Endothelial cell (in vitro differentiated cells): ENCODE measurements around the gene OGFOD2. TPM values are rescaled to one million over a fixed set of nuclear protein-coding genes. Genes with fewer than 3 reads are reported as not detected.

Experiments
- DNase-seq: peaks from one replicate; pipeline ENCODE4 v3.0.0; 2021; ENCODE audit warnings: low spot score
- H3K27ac Mint-ChIP-seq: one replicate; pipeline ENCODE4 v1.8.0; 2021; ENCODE audit warnings: mixed read lengths, inconsistent platforms; ENCODE audit not compliant: unreplicated experiment
- H3K27me3 Mint-ChIP-seq: one replicate; pipeline ENCODE4 v1.8.0; 2021; ENCODE audit warnings: mild to moderate bottlenecking, moderate library complexity, mixed read lengths, inconsistent platforms; ENCODE audit not compliant: unreplicated experiment
- H3K36me3 Mint-ChIP-seq: one replicate; pipeline ENCODE4 v1.8.0; 2021; ENCODE audit warnings: mild to moderate bottlenecking, low read depth, mixed read lengths, inconsistent platforms; ENCODE audit not compliant: unreplicated experiment
- H3K4me1 Mint-ChIP-seq: one replicate; pipeline ENCODE4 v1.8.0; 2021; ENCODE audit warnings: mild to moderate bottlenecking, mixed read lengths, inconsistent platforms; ENCODE audit not compliant: unreplicated experiment
- H3K4me3 Mint-ChIP-seq: one replicate; pipeline ENCODE4 v1.8.0; 2021; ENCODE audit warnings: mild to moderate bottlenecking, mixed read lengths, inconsistent platforms; ENCODE audit not compliant: unreplicated experiment
- H3K9me3 Mint-ChIP-seq: one replicate; pipeline ENCODE4 v1.8.0; 2021; ENCODE audit warnings: mixed read lengths, inconsistent platforms; ENCODE audit not compliant: unreplicated experiment
- CTCF ChIP-seq: fragments of 200-600 bp; sonication (generic); IDR thresholded peaks from one replicate; pipeline ENCODE4 v1.5.0; 2021; ENCODE audit warnings: antibody characterized with exemption; ENCODE audit not compliant: unreplicated experiment
- total RNA-seq: library from RNA; stranded (reverse); fragmentation: NEBNext Ultra II Directional; extraction: Animal tissue kit (Norgen Biotek cat#: 25700); gene quantifications from one replicate; pipeline ENCODE4 v1.2.1, GENCODE V29; 2021; ENCODE audit not compliant: unreplicated experiment

The OGFOD2 gene
- total RNA-seq, 1 donor from 2014 or later: 10.4 TPM

DNA sequence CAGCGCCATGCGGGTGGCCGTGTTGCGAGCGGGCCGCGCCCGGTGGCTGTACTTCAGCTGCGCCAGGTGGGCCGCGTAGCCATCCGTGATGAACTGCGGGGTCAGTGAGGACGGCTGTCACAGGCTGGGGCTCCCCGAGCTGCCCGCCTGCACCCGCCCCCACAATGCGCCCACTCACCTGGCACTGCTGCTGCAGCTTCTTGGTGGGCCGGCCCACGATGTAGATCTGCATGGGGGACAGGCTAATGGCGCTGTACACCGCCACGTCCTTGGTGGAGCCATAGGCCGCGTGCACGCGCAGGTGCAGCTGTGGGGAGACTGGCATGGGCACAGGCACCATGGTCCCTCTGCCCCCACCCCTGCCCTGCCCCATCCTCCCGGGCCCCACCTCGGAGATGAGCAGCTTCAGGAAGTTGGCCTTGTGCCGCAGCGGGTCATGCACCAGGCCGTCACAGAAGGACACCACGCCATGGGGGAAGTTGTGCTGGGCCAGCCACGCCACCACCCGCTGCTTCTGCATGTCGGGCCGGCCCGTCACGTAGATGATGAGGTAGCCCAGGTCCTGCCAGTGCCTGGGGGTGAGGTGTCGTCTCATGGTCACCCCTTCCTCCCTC lies 11.3 kb downstream of the OGFOD2 start:
- H3K27ac Mint-ChIP-seq: no peak overlapping the region
- DNase-seq: no peak
- no peaks in the 10 kb centered on the region for H3K9me3 Mint-ChIP-seq
- peaks cover 4% of the 10 kb centered on the region for H3K27me3 Mint-ChIP-seq
- H3K4me3 Mint-ChIP-seq: no peak overlapping the region
- peaks cover 9% of the 10 kb centered on the region for H3K36me3 Mint-ChIP-seq
- peaks cover 23% of the 10 kb centered on the region for H3K4me1 Mint-ChIP-seq
- no peak for TF ChIP-seq CTCF

DNA sequence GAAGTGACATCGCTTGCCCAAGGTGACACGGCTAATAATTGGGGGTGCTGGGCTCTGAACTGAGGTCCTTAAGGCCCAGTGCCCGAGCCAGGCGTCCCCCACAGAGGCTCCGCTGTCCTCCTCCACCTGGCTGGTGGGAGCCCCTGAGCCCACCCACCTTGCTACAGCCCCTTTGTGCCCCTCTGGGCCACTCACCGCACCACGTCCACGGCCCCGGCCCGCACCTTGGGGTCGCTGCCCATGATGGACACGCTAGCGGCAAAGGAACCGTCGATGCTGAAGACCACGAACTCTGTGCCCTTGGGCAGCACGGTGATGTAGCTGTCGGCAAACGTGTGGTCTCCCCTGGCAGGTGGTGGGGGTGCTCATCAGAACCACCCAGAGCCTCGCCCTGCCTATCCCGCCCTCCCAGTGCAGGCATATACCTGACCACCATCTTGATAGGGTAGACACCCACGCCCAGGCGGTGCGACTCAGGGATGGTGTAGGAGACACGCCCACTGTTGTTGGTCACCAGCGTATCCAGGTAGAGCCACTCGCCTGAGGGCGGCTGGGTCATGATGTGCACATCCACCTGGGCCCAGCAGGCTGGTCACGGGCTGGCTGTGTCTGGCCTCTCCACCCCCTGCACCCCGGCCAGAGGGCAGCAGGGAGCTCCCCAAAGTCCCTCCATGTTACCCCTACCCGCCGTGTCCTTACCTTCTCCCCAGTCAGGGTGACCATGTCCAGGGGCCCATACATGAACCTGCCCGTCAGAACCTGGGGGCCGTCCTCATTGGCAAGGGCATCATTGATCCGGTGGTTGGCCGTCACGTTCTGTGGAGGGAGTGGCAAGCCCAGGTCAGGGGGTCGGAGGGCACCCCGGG lies 12.3 kb downstream of the OGFOD2 start:
- no peak overlapping the region for H3K27ac Mint-ChIP-seq

GRCh38 chr12:122988036-122988435 lies 13.0 kb downstream of the OGFOD2 start:
- Mint-ChIP-seq H3K36me3 (peaks cover 9% of the 10 kb centered on the region), H3K4me1 (peaks cover 13% of the 10 kb centered on the region), H3K27me3 (peaks cover 4% of the 10 kb centered on the region), H3K27ac (no peak overlapping the region), H3K9me3 (no peaks in the 10 kb centered on the region), H3K4me3 (no peak overlapping the region)
- TF ChIP-seq CTCF: no peak
- DNase-seq: no peak

More for the DNA sequence above, 12.3 kb downstream of the OGFOD2 start:
- TF ChIP-seq CTCF: no peak
- Mint-ChIP-seq H3K9me3 (no peaks in the 10 kb centered on the region), H3K36me3 (peaks cover 9% of the 10 kb centered on the region), H3K4me3 (no peak overlapping the region), H3K27me3 (peaks cover 4% of the 10 kb centered on the region), H3K4me1 (peaks cover 17% of the 10 kb centered on the region)
- DNase-seq: no peak

DNA sequence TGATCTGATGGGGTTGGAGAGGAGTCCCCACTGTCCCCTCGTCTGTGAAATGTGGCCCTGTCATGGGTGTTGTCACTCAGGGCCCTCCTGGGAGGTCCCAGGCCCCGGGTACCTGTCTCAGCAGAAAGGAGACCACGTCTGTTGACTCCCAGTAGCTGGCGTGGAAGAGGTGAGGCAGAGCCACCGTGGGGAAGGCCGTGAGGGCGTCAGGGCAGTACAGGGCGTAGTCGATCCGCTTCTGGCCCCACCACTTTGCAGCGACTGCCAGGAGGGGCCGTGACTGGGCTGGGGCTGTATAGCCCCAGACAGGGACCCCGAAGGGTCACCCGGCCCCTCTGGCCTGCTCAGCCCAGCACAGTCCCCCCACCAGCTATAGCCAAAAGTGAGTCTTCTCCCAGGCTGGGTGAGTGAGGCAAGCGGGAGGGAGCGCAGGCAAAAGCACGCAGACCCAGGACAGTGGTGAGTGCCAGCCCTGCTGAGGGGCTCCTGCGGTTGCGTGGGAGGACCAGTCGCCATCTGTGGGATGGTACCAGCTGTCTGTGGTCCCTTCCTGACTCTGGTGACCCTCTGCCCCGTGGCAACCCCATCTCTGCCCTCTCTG lies 13.7 kb downstream of the OGFOD2 start:
- Mint-ChIP-seq H3K27ac (no peak overlapping the region), H3K27me3 (peaks cover 4% of the 10 kb centered on the region), H3K36me3 (peaks cover 9% of the 10 kb centered on the region), H3K4me3 (no peak overlapping the region), H3K9me3 (no peaks in the 10 kb centered on the region), H3K4me1 (peaks cover 8% of the 10 kb centered on the region)
- TF ChIP-seq CTCF: no peak
- no peak for DNase-seq
